Prostate gland (tissue), 2 donors: ENCODE data around the gene SCTR. TPM values are rescaled to one million over a fixed set of nuclear protein-coding genes. Genes with fewer than 3 reads are reported as not detected.

Experiments
- DNase-seq: peaks from one replicate; pipeline ENCODE4 v3.0.0-alpha.2; 2019; ENCODE audit warnings: low spot score
- H3K27ac ChIP-seq, 2 donors: fragments of 200-600 bp; sonication (generic); 2 replicates each; pipeline ENCODE4 v1.5.1; 2017 to 2019
- H3K27me3 ChIP-seq: fragments of 200-600 bp; sonication (generic); replicated peaks from 2 replicates; pipeline ENCODE4 v1.5.1; 2019; ENCODE audit not compliant: insufficient read depth
- H3K36me3 ChIP-seq, 2 donors: fragments of 200-600 bp; sonication (generic); 1 replicate in 1 of 2; 2 replicates in 1 of 2; pipeline versions ENCODE4 v1.5.1 to v1.8.1; 2017 to 2019
- H3K4me1 ChIP-seq: fragments of 200-600 bp; sonication (generic); replicated peaks from 2 replicates; pipeline ENCODE4 v1.5.1; 2019
- H3K4me3 ChIP-seq, 2 donors: fragments of 200-600 bp; sonication (generic); 2 replicates each; pipeline ENCODE4 v1.5.1; 2017 to 2019
- H3K9me3 ChIP-seq: fragments of 200-600 bp; sonication (generic); 2 replicates; pipeline ENCODE4 v1.5.1; 2017
- POLR2A ChIP-seq: fragments of 450-650 bp; IDR thresholded peaks from one replicate; pipeline ENCODE4 v1.6.1; 2016; ENCODE audit warnings: antibody characterized with exemption, mild to moderate bottlenecking
- POLR2AphosphoS5 ChIP-seq: sonication (generic); formaldehyde crosslinking; IDR thresholded peaks from one replicate; pipeline ENCODE4 v1.6.1; 2017; ENCODE audit warnings: antibody characterized with exemption
- WGBS: methylation state at CpG from one replicate; pipeline ENCODE4 v1.1.5; 2018; 5-methylcytosine and 5-hydroxymethylcytosine counted together
- intact Hi-C: fragments of 100-400 bp; cut with DNase I; formaldehyde crosslinking; loops from one replicate; pipeline ENCODE4 v1.14.2; 2022
- total RNA-seq, 2 donors: library from RNA; depleted of rRNA; stranded (reverse); fragments of >200 nt; gene quantifications; one replicate each; pipeline ENCODE4 v1.1.0, GENCODE V29; 2016
- TF ChIP-seq, protein P1 (sequence below), 4 experiments: fragments of 200-600 bp in 2 of 4; fragments of 450-650 bp in 2 of 4; sonication (generic) in 2 of 4; IDR thresholded peaks; 1 replicate in 3 of 4; 2 replicates in 1 of 4; pipeline ENCODE4 v1.5.1; 2016 to 2019; ENCODE audit warnings: antibody characterized with exemption in 4 of 4, mild to moderate bottlenecking in 2 of 4, moderate library complexity in 2 of 4

Gene SCTR
- total RNA-seq, 2 donors from 2014 or later = not detected

- H3K4me3 ChIP-seq = no peak overlapping the region
- WGBS = 93% methylated on average over 8 of the region's 8 CpGs
- H3K36me3 ChIP-seq = no peaks in the 10 kb centered on the region
- H3K27me3 ChIP-seq = no peaks in the 10 kb centered on the region
- no peak overlapping the region for H3K27ac ChIP-seq
- no peaks in the 10 kb centered on the region for H3K4me1 ChIP-seq
- DNase-seq = no peak
- no peaks in the 10 kb centered on the region for H3K9me3 ChIP-seq
- intact Hi-C loops = loop anchor here (10.0 kb wide), 1 partner anchor 458 kb away; no protein-coding TSS in a partner anchor
- no peak for TF ChIP-seq POLR2AphosphoS5
- no peak for TF ChIP-seq POLR2A
- TF ChIP-seq, protein P1, sequence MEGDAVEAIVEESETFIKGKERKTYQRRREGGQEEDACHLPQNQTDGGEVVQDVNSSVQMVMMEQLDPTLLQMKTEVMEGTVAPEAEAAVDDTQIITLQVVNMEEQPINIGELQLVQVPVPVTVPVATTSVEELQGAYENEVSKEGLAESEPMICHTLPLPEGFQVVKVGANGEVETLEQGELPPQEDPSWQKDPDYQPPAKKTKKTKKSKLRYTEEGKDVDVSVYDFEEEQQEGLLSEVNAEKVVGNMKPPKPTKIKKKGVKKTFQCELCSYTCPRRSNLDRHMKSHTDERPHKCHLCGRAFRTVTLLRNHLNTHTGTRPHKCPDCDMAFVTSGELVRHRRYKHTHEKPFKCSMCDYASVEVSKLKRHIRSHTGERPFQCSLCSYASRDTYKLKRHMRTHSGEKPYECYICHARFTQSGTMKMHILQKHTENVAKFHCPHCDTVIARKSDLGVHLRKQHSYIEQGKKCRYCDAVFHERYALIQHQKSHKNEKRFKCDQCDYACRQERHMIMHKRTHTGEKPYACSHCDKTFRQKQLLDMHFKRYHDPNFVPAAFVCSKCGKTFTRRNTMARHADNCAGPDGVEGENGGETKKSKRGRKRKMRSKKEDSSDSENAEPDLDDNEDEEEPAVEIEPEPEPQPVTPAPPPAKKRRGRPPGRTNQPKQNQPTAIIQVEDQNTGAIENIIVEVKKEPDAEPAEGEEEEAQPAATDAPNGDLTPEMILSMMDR (IDR thresholded peaks at IDR 0.05) = no peak
Observed at GRCh38 chr2:119472749-119473148, 51.5 kb downstream of the SCTR start.

GRCh38 chr2:119469661-119470297, 54.5 kb downstream of the SCTR start:
- 23% methylated on average over 2 of the region's 2 CpGs for WGBS
- TF ChIP-seq POLR2AphosphoS5 (no peak), POLR2A (no peak)
- TF ChIP-seq, protein P1 (IDR thresholded peaks at IDR 0.05) = no peak
- no peak for DNase-seq
- Histone ChIP-seq H3K4me1 (no peaks in the 10 kb centered on the region), H3K4me3 (no peak overlapping the region), H3K36me3 (no peaks in the 10 kb centered on the region), H3K27ac (no peak overlapping the region), H3K27me3 (no peaks in the 10 kb centered on the region), H3K9me3 (no peaks in the 10 kb centered on the region)
- intact Hi-C loops = loop anchor here (10.0 kb wide), 1 partner anchor 455 kb away; no protein-coding TSS in a partner anchor

DNA sequence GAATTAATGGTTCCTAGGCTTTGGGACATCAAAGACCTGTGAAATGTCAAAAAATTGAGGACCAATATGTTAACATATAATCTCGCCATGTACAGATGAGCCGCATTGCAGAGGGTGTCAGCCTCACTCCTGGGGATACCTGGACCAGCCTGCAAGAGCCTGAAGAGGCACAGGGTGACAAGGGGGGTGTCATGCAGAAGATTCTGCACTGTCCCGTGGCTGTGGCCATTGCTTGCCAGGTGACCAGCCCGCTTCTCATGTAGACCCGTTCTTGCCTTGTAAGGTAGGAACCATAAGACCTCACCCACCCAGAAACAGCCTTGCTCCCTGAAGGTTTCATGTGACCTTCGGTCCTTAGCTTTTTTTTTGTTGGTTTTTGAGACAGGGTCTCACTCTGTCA, 55.2 kb downstream of the SCTR start:
- Histone ChIP-seq H3K27ac (no peak overlapping the region), H3K4me3 (no peak overlapping the region), H3K27me3 (no peaks in the 10 kb centered on the region), H3K4me1 (no peaks in the 10 kb centered on the region), H3K9me3 (no peaks in the 10 kb centered on the region), H3K36me3 (no peaks in the 10 kb centered on the region)
- intact Hi-C loops = no loop called here
- DNase-seq = no peak
- 76% methylated on average over 6 of the region's 6 CpGs for WGBS
- TF ChIP-seq POLR2AphosphoS5 = no peak
- TF ChIP-seq, protein P1 (IDR thresholded peaks at IDR 0.05) = no peak
- TF ChIP-seq POLR2A = no peak

DNA sequence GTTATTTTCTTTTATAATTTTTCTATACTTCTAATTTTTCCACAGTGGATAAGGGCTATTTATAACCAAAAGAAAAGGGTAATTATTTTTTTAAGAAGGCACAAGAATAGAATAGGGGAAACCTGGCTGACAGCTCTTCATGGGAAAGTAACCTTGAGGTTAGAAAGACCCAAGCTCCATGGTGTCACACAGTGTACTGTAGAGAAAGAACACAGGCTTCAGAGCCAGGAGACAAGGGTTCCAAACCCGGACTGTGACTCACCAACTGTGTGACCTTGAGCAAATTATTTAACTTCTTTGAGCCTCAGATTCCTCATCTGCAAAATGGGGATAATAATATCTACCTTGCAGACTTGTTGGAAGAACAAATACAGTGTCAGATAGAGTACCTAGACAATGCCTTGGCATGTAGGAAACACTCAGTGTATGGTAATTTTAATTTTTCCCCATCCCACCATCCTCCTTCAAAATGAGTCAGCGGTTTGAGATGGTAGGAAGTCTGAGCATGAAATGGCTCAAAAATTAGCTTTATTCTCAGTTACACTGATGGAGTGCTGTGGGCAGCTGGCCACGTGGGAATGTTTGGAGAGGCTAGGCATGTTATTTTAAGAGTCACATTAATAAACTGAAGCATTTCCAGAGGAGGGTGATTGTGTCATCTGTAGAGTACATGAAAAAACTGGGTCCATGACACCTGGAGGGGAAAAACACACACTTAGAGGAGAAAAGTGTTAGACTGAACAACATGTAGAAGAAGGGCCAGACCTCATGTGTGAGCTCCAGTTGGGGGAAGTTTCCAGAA, 55.9 kb downstream of the SCTR start:
- Histone ChIP-seq H3K9me3 (no peaks in the 10 kb centered on the region), H3K4me1 (no peaks in the 10 kb centered on the region), H3K4me3 (no peak overlapping the region), H3K36me3 (no peaks in the 10 kb centered on the region), H3K27me3 (no peaks in the 10 kb centered on the region), H3K27ac (no peak overlapping the region)
- intact Hi-C loops = no loop called here
- no peak for DNase-seq
- WGBS = 50% methylated on average over 3 of the region's 3 CpGs
- no peak for TF ChIP-seq POLR2AphosphoS5
- TF ChIP-seq POLR2A = no peak
- TF ChIP-seq, protein P1 (IDR thresholded peaks at IDR 0.05) = no peak
